Measurements from ENCODE around the gene CSF1R. TPM values are rescaled to one million over a fixed set of nuclear protein-coding genes. Genes with fewer than 3 reads are reported as not detected.

The CSF1R gene
- total RNA-seq, 4 donors from 2014 or later, result 24.9 to 51.7 (median 31.5) TPM

GRCh38 chr5:150114773-150115408, 28.5 kb upstream of the CSF1R start:
- WGBS, result 91% methylated on average over 6 of the region's 8 CpGs
- no peak for DNase-seq (ENCODE audit: extremely low spot score)

GRCh38 chr5:150114102-150114641, 27.8 kb upstream of the CSF1R start:
- DNase-seq (ENCODE audit: extremely low spot score), result no peak
- TF ChIP-seq POLR2AphosphoS5 (IDR thresholded peaks at IDR 0.05), result peak in 1 of 2 donors; percentile 29
- TF ChIP-seq EP300 (IDR thresholded peaks at IDR 0.05), result no peak
- H3K27ac ChIP-seq (replicated peaks in 1 of 4), result no peak overlapping the region
- peaks cover 11 to 14% (median 13%) of the 10 kb centered on the region in 4 donors for H3K4me1 ChIP-seq
- H3K4me3 ChIP-seq, result no peak overlapping the region
- WGBS, result 89% methylated on average over 8 of the region's 12 CpGs
- H3K9me3 ChIP-seq, result no peaks in the 10 kb centered on the region
- H3K36me3 ChIP-seq, result peaks cover 18 to 57% (median 38%) of the 10 kb centered on the region in 4 donors
- intact Hi-C loops (cut with DNase I), result no loop called here
- H3K27me3 ChIP-seq, result no peaks in the 10 kb centered on the region

More at GRCh38 chr5:150114773-150115408, 28.5 kb upstream of the CSF1R start:
- no peak for TF ChIP-seq POLR2A (IDR thresholded peaks at IDR 0.05; ENCODE audit: low read depth)
- no peak for TF ChIP-seq CTCF (IDR thresholded peaks at IDR 0.05)
- TF ChIP-seq POLR2AphosphoS5 (IDR thresholded peaks at IDR 0.05), result no peak
- no peak for TF ChIP-seq EP300 (IDR thresholded peaks at IDR 0.05)
- Histone ChIP-seq H3K9me3 (no peaks in the 10 kb centered on the region), H3K36me3 (peaks cover 25 to 64% (median 42%) of the 10 kb centered on the region in 4 donors), H3K27ac (replicated peaks in 1 of 4) (no peak overlapping the region), H3K4me3 (no peak overlapping the region), H3K27me3 (no peaks in the 10 kb centered on the region), H3K4me1 (peaks cover 11 to 14% (median 13%) of the 10 kb centered on the region in 4 donors)
- intact Hi-C loops (cut with DNase I), result no loop called here

- intact Hi-C loops (cut with DNase I), result no loop called here
- H3K4me3 ChIP-seq, result no peak overlapping the region
- DNase-seq (ENCODE audit: extremely low spot score), result peak; percentile 92
- peaks cover 9 to 47% (median 29%) of the 10 kb centered on the region in 4 donors for H3K36me3 ChIP-seq
- peaks cover 11 to 14% (median 13%) of the 10 kb centered on the region in 4 donors for H3K4me1 ChIP-seq
- H3K9me3 ChIP-seq, result no peaks in the 10 kb centered on the region
- TF ChIP-seq POLR2A (IDR thresholded peaks at IDR 0.05; ENCODE audit: low read depth) (no peak), POLR2AphosphoS5 (IDR thresholded peaks at IDR 0.05) (peak in 1 of 2 donors; percentile 16)
- H3K27ac ChIP-seq (replicated peaks in 1 of 4), result peak overlapping the region in 3 of 4 donors; percentile 34 to 41 (median 36)
- 68% methylated on average over 14 of the region's 18 CpGs for WGBS
- no peaks in the 10 kb centered on the region for H3K27me3 ChIP-seq
These were observed 26.8 kb upstream of the CSF1R start for GRCh38 chr5:150113047-150113744.

- peaks cover 11 to 17% (median 13%) of the 10 kb centered on the region in 4 donors for H3K4me1 ChIP-seq
- H3K4me3 ChIP-seq, result no peak overlapping the region
- peak; percentile 92 for DNase-seq (ENCODE audit: extremely low spot score)
- TF ChIP-seq CTCF (IDR thresholded peaks at IDR 0.05), result no peak
- no peak for TF ChIP-seq POLR2A (IDR thresholded peaks at IDR 0.05; ENCODE audit: low read depth)
- TF ChIP-seq EP300 (IDR thresholded peaks at IDR 0.05), result no peak
- TF ChIP-seq POLR2AphosphoS5 (IDR thresholded peaks at IDR 0.05), result no peak
- peaks cover 6 to 40% (median 21%) of the 10 kb centered on the region in 4 donors for H3K36me3 ChIP-seq
- peak overlapping the region in 3 of 4 donors; percentile 34 to 41 (median 36) for H3K27ac ChIP-seq (replicated peaks in 1 of 4)
- intact Hi-C loops (cut with DNase I), result no loop called here
- 30% methylated on average over 3 of the region's 6 CpGs for WGBS
- no peaks in the 10 kb centered on the region for H3K9me3 ChIP-seq
- H3K27me3 ChIP-seq, result no peaks in the 10 kb centered on the region
These were observed 26.1 kb upstream of the CSF1R start for GRCh38 chr5:150112201-150113046.

- 75% methylated on average over 8 of the region's 8 CpGs for WGBS
- H3K4me3 ChIP-seq, result no peak overlapping the region
- DNase-seq (ENCODE audit: extremely low spot score), result peak; percentile 62
- H3K4me1 ChIP-seq, result peaks cover 11 to 29% (median 22%) of the 10 kb centered on the region in 4 donors
- H3K36me3 ChIP-seq, result peaks cover 4 to 27% (median 14%) of the 10 kb centered on the region in 4 donors
- H3K27ac ChIP-seq (replicated peaks in 1 of 4), result no peak overlapping the region
- intact Hi-C loops (cut with DNase I), result no loop called here
- H3K9me3 ChIP-seq, result no peaks in the 10 kb centered on the region
- TF ChIP-seq CTCF (IDR thresholded peaks at IDR 0.05), result no peak
- no peak for TF ChIP-seq POLR2AphosphoS5 (IDR thresholded peaks at IDR 0.05)
- no peaks in the 10 kb centered on the region for H3K27me3 ChIP-seq
These were observed 24.8 kb upstream of the CSF1R start for GRCh38 chr5:150111122-150111521.

Data from esophagus muscularis mucosa (tissue), 4 donors.